ENCODE data around the gene TPI1. TPM values are rescaled to one million over a fixed set of nuclear protein-coding genes. Genes with fewer than 3 reads are reported as not detected.
A peak's percentile ranks its signal among the peaks of the same experiment; 100 is the strongest.

Gene TPI1
- polyA plus RNA-seq, 1 of the 3 experiments (the other 2 are of a cell fraction) = 1,175 TPM

DNA sequence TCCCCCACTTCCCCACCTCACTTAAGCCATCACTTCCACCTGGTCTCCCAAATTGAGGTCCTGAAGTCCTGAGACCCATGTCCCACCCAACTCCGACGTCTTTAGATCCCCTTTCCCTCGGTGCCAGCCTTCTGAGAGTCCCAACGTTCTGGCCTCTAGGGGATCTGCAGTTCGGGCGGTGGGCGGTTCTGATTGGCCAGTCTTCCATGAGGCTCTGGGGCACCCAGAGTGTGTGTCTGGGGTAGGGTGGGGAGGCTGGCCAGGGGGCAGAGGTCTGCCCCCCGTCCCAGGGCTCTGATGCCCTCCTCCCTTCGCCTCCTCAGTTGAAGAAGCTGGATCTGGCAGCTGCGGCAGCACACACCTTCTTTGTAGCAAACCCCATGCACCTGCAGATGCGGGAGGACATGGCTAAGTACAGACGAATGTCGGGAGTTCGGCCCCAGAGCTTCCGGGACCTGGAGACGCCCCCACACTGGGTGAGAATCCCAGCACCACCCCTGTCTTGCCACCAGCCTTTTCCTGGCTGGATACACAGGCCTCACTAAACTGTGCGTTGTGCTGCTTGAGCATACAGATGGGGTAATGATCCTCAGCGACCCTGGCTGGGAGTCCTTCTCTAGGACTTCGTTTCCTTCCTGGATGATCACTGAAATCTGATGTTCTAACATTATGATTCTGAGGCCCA is 37.7 kb upstream of the TPI1 start (continued):
- TF ChIP-seq, protein P1, sequence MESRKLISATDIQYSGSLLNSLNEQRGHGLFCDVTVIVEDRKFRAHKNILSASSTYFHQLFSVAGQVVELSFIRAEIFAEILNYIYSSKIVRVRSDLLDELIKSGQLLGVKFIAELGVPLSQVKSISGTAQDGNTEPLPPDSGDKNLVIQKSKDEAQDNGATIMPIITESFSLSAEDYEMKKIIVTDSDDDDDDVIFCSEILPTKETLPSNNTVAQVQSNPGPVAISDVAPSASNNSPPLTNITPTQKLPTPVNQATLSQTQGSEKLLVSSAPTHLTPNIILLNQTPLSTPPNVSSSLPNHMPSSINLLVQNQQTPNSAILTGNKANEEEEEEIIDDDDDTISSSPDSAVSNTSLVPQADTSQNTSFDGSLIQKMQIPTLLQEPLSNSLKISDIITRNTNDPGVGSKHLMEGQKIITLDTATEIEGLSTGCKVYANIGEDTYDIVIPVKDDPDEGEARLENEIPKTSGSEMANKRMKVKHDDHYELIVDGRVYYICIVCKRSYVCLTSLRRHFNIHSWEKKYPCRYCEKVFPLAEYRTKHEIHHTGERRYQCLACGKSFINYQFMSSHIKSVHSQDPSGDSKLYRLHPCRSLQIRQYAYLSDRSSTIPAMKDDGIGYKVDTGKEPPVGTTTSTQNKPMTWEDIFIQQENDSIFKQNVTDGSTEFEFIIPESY (IDR thresholded peaks at IDR 0.05; ENCODE audit: borderline replicate concordance, low read depth) = no peak
- TF ChIP-seq TAF1 (IDR thresholded peaks at IDR 0.05; ENCODE audit: borderline replicate concordance, low read depth, low read length) = no peak; the same call in 1 of the 2 replicates

DNA sequence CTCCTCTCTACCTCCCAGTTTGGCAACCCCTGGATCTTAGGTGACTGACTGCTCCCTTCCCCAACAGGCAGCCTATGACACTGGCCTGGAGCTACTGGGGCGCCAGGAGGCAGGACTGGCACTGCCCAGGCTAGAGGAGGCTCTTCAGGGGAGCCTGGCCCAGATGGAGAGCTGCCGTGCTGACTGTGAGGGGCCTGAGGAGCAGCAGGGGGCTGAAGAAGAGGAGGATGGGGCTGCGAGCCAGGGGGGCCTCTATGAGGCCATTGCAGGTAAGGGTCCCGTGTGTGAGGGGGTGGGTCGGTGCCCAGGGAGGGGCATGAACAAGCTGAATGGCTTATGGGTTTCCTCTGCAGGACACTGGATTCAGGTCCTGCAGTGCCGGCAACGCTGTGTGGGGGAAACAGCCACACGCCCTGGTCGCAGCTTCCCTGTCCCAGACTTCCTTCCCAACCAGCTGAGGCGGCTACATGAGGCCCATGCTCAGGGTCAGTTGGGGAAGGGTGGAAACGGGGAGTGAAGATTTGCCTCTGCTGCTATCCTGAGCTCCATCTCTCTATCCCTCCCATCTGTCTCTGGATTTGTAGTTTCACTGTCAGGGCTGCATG is 36.9 kb upstream of the TPI1 start:
- POLR2A ChIA-PET = interaction anchor here (2.0 to 7.0 kb wide), 3 partner anchors 10 to 77 kb away, joined by 5 to 46 read pairs (median 25); partner anchors contain the start of genes CDCA3, MLF2 and USP5
- Histone ChIP-seq H3K9me2 (no peaks in the 10 kb centered on the region), H2AFZ (ENCODE audit: low read depth) (no peak overlapping the region), H3K27ac (ENCODE audit: low read depth in 2 of 2, low read length in 1 of 2) (peak overlapping the region in 1 of 2 experiments; percentile 93; a peak in 1 of 4 replicates), H4K20me1 (ENCODE audit: insufficient read depth) (0 out of 2 replicates have a peak, but pooled peaks cover 6% of the 10 kb centered on the region), H3K36me3 (replicated peaks in 1 of 2; ENCODE audit: control insufficient read depth in 1 of 2, insufficient read depth in 2 of 2, low read length in 1 of 2) (peaks cover 26 to 38% of the 10 kb centered on the region in 2 experiments), H3K4me2 (peak overlapping the region; percentile 94), H3K9me3 (no peaks in the 10 kb centered on the region), H3F3A (replicated peaks; ENCODE audit: insufficient read depth) (peaks cover 8% of the 10 kb centered on the region), H3K4me3 (ENCODE audit: low read depth in 2 of 2, low read length in 1 of 2) (peak overlapping the region in 1 of 2 experiments; percentile 73; a peak in 2 of 4 replicates), H3K79me2 (ENCODE audit: insufficient read depth) (peaks cover 31% of the 10 kb centered on the region), H3K4me1 (ENCODE audit: control insufficient read depth in 1 of 2, insufficient read depth in 2 of 2, low read depth in 1 of 2, low read length in 1 of 2) (peaks cover 10 to 28% of the 10 kb centered on the region in 2 experiments; a peak in 3 of 4 replicates), H3K27me3 (ENCODE audit: insufficient read depth) (no peaks in the 10 kb centered on the region), H3K9ac (no peak overlapping the region)
- WGBS (ENCODE audit: low lambda C conversion rate) = 90% methylated on average over 9 of the region's 11 CpGs
- CTCF ChIA-PET = interaction anchor here (0.6 to 14.1 kb wide), 10 partner anchors 14 to 106 kb away, joined by 3 to 246 read pairs (median 4); partner anchors contain the start of genes CDCA3, COPS7A, GNB3 and MLF2
- TF ChIP-seq TEAD4 (IDR thresholded peaks at IDR 0.05; ENCODE audit: borderline replicate concordance, insufficient read depth) (no peak), FOXJ3 (CRISPR knock-in tag; IDR thresholded peaks at IDR 0.05) (no peak), RXRA (IDR thresholded peaks at IDR 0.05; ENCODE audit: borderline replicate concordance, low read depth) (no peak), TAF1 (IDR thresholded peaks at IDR 0.05; ENCODE audit: borderline replicate concordance, low read depth, low read length) (no peak), GATA2 (CRISPR knock-in tag; IDR thresholded peaks at IDR 0.05) (no peak), TCF12 (IDR thresholded peaks at IDR 0.05) (no peak), NFIC (IDR thresholded peaks at IDR 0.05; ENCODE audit: borderline replicate concordance) (no peak), CHD2 (IDR thresholded peaks at IDR 0.05; ENCODE audit: low read length, partially characterized antibody) (no peak), RCOR1 (IDR thresholded peaks at IDR 0.05; ENCODE audit: low read length) (no peak), YY1 (IDR thresholded peaks at IDR 0.05; ENCODE audit: low read depth) (no peak), EZH2phosphoT487 (IDR thresholded peaks at IDR 0.05; ENCODE audit: borderline replicate concordance, low read depth) (no peak), GABPA (IDR thresholded peaks at IDR 0.05; ENCODE audit: low read depth) (no peak), SIN3A (IDR thresholded peaks at IDR 0.05; ENCODE audit: borderline replicate concordance, low read depth, low read length) (no peak), MEF2A (IDR thresholded peaks at IDR 0.05; ENCODE audit: borderline replicate concordance, low read depth) (no peak), ELF1 (IDR thresholded peaks at IDR 0.05) (no peak), NRF1 (IDR thresholded peaks at IDR 0.05; ENCODE audit: low read depth, low read length) (no peak)
- TF ChIP-seq, protein P2, sequence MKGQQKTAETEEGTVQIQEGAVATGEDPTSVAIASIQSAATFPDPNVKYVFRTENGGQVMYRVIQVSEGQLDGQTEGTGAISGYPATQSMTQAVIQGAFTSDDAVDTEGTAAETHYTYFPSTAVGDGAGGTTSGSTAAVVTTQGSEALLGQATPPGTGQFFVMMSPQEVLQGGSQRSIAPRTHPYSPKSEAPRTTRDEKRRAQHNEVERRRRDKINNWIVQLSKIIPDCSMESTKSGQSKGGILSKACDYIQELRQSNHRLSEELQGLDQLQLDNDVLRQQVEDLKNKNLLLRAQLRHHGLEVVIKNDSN (IDR thresholded peaks at IDR 0.05; ENCODE audit: borderline replicate concordance, low read depth) = no peak
- TF ChIP-seq, protein P3, sequence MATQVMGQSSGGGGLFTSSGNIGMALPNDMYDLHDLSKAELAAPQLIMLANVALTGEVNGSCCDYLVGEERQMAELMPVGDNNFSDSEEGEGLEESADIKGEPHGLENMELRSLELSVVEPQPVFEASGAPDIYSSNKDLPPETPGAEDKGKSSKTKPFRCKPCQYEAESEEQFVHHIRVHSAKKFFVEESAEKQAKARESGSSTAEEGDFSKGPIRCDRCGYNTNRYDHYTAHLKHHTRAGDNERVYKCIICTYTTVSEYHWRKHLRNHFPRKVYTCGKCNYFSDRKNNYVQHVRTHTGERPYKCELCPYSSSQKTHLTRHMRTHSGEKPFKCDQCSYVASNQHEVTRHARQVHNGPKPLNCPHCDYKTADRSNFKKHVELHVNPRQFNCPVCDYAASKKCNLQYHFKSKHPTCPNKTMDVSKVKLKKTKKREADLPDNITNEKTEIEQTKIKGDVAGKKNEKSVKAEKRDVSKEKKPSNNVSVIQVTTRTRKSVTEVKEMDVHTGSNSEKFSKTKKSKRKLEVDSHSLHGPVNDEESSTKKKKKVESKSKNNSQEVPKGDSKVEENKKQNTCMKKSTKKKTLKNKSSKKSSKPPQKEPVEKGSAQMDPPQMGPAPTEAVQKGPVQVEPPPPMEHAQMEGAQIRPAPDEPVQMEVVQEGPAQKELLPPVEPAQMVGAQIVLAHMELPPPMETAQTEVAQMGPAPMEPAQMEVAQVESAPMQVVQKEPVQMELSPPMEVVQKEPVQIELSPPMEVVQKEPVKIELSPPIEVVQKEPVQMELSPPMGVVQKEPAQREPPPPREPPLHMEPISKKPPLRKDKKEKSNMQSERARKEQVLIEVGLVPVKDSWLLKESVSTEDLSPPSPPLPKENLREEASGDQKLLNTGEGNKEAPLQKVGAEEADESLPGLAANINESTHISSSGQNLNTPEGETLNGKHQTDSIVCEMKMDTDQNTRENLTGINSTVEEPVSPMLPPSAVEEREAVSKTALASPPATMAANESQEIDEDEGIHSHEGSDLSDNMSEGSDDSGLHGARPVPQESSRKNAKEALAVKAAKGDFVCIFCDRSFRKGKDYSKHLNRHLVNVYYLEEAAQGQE (IDR thresholded peaks at IDR 0.05; ENCODE audit: low read depth, low read length) = no peak
- TF ChIP-seq, protein P4, sequence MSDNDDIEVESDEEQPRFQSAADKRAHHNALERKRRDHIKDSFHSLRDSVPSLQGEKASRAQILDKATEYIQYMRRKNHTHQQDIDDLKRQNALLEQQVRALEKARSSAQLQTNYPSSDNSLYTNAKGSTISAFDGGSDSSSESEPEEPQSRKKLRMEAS (IDR thresholded peaks at IDR 0.05; ENCODE audit: low read depth) = no peak
- no peak for DNase-seq

Data from SK-N-SH (cell line).